Mesothelial cell of epicardium (in vitro differentiated cells): Measurements from ENCODE around the gene PTBP3. TPM values are rescaled to one million over a fixed set of nuclear protein-coding genes. Genes with fewer than 3 reads are reported as not detected.
"Not testable (repeated sequence)": the region's sequence is repeated elsewhere in the genome, so short reads cannot be mapped to it uniquely, and the experiment has no call there.

Source experiments
- DNase-seq, 2 experiments: peaks; one replicate each; pipeline ENCODE4 v3.0.0; 2021; ENCODE audit warnings: low spot score in 2 of 2; ENCODE audit not compliant: unreplicated experiment in 2 of 2
- H3K27ac Mint-ChIP-seq: 2 replicates; pipeline ENCODE4 v1.8.0; 2021; ENCODE audit warnings: mixed read lengths
- H3K27me3 Mint-ChIP-seq: 2 replicates; pipeline ENCODE4 v1.8.0; 2021; ENCODE audit warnings: low read depth, mixed read lengths
- H3K36me3 Mint-ChIP-seq: 2 replicates; pipeline ENCODE4 v1.8.0; 2021; ENCODE audit warnings: mixed read lengths
- H3K4me1 Mint-ChIP-seq: 2 replicates; pipeline ENCODE4 v1.8.0; 2021; ENCODE audit warnings: mixed read lengths
- H3K4me3 Mint-ChIP-seq: 2 replicates; pipeline ENCODE4 v1.8.0; 2021; ENCODE audit warnings: mild to moderate bottlenecking, moderate library complexity, mixed read lengths
- H3K9me3 Mint-ChIP-seq: 2 replicates; pipeline ENCODE4 v1.8.0; 2021; ENCODE audit warnings: mixed read lengths
- CTCF ChIP-seq: fragments of 200-600 bp; sonication (generic); IDR thresholded peaks from one replicate; pipeline ENCODE4 v1.5.0; 2021; ENCODE audit warnings: antibody characterized with exemption; ENCODE audit not compliant: unreplicated experiment
- total RNA-seq: library from RNA; stranded (reverse); gene quantifications from 3 replicates; pipeline ENCODE4 v1.2.1, GENCODE V29; 2021

PTBP3 gene
- total RNA-seq, 1 donor from 2014 or later = 41.6 TPM

DNA sequence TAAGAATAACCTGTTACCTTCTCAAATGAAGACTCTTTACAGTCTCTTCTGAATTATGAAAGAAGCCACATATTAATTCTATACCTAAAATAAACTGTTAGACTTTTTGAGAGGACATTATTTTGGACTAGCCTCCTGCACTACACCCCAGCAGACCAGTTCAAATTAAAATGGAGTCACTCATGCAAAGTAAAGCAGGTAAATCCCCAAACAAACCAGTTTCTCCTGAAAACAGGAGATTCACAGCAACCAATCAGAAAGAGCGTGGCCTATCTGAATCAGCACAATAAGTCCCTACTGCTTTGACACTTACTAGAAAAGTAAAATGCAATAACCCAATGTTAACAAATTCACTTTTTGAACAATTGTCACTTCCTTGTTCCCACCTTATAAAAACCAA is 58.8 kb downstream of the PTBP3 start:
- Mint-ChIP-seq H3K4me3 (no peak overlapping the region), H3K9me3 (no peaks in the 10 kb centered on the region), H3K27ac (no peak overlapping the region), H3K27me3 (no peaks in the 10 kb centered on the region), H3K4me1 (peaks cover 8% of the 10 kb centered on the region), H3K36me3 (peaks cover 3% of the 10 kb centered on the region)
- TF ChIP-seq CTCF = no peak
- no peak for DNase-seq

DNA sequence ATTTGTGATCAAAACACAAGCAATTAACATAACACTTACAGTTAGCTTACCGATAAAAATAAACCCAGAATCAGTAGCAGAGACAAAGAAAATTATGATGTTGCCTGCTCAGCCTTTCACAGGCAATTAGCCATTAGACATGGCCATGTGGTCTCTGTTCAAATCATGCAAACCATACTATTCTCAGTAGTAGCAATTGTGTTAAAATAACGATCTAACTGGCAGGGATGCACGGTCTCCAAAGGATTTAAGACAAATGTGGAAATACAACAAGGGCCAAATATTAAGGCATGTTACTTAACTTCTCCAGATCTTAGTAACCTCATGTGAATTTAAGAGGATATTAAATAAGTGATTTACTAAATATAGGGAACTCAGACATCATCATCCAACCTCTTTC is 59.5 kb downstream of the PTBP3 start:
- DNase-seq = no peak
- Mint-ChIP-seq H3K27me3 (no peaks in the 10 kb centered on the region), H3K4me1 (peaks cover 8% of the 10 kb centered on the region), H3K36me3 (peaks cover 3% of the 10 kb centered on the region), H3K4me3 (no peak overlapping the region), H3K27ac (no peak overlapping the region), H3K9me3 (no peaks in the 10 kb centered on the region)
- TF ChIP-seq CTCF = no peak

- DNase-seq = no peak
Observed at GRCh38 chr9:112271466-112272098, 61.8 kb downstream of the PTBP3 start.

GRCh38 chr9:112268413-112268812 is 65.0 kb downstream of the PTBP3 start:
- no peak for DNase-seq
- H3K27ac Mint-ChIP-seq = no peak overlapping the region
- TF ChIP-seq CTCF = no peak
- no peaks in the 10 kb centered on the region for H3K27me3 Mint-ChIP-seq
- H3K4me1 Mint-ChIP-seq = peaks cover 6% of the 10 kb centered on the region
- no peak overlapping the region for H3K4me3 Mint-ChIP-seq
- peaks cover 13% of the 10 kb centered on the region for H3K36me3 Mint-ChIP-seq
- peaks cover 3% of the 10 kb centered on the region for H3K9me3 Mint-ChIP-seq

More at GRCh38 chr9:112271466-112272098, 61.8 kb downstream of the PTBP3 start:
- peaks cover 8% of the 10 kb centered on the region for H3K4me1 Mint-ChIP-seq
- H3K9me3 Mint-ChIP-seq = no peaks in the 10 kb centered on the region
- no peak overlapping the region for H3K27ac Mint-ChIP-seq
- H3K36me3 Mint-ChIP-seq = peaks cover 3% of the 10 kb centered on the region
- no peak for TF ChIP-seq CTCF
- H3K27me3 Mint-ChIP-seq = no peaks in the 10 kb centered on the region
- H3K4me3 Mint-ChIP-seq = no peak overlapping the region

DNA sequence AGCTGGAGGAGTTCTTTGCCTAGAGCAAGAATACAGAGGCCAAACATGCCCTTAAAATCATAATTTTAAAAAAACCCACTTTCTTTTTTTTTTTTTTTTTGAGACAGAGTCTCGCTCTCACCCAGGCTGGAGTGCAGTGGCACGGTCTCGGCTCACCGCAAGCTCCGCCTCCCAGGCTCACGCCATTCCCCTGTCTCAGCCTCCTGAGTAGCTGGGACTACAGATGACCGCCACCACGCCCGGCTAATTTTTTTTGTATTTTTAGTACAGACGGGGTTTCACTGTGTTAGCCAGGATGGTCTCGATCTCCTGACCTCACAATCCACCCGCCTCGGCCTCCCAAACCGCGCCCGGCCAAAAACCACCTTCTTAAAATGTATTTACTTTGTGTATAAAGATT is 66.3 kb downstream of the PTBP3 start:
- peaks cover 12% of the 10 kb centered on the region for H3K4me1 Mint-ChIP-seq
- H3K4me3 Mint-ChIP-seq, H3K9me3 Mint-ChIP-seq, H3K27ac Mint-ChIP-seq, DNase-seq, H3K27me3 Mint-ChIP-seq: not testable (repeated sequence)
- peaks cover 13% of the 10 kb centered on the region for H3K36me3 Mint-ChIP-seq

DNA sequence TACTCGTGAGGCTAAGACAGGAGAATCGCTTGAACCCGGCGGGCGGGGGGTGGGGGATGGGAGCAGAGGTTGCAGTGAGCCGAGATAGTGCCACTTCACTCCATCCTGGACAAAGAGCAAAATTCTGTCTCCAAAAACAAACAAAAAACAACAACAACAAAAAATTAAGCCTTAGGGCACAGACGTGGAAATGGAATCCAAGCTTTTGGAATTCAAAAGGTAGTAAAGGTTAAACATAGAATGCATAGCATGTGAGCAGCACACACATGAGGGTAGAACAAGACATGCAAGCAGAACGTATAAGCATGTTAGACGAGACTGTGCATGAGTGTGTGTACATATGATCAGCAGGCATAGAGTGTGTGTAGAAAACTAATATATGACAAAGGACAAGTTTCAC is 68.0 kb downstream of the PTBP3 start:
- no peak for TF ChIP-seq CTCF
- Mint-ChIP-seq H3K36me3 (peaks cover 10% of the 10 kb centered on the region), H3K4me3 (no peak overlapping the region), H3K4me1 (peaks cover 12% of the 10 kb centered on the region), H3K27me3 (no peaks in the 10 kb centered on the region), H3K27ac (no peak overlapping the region), H3K9me3 (peaks cover 3% of the 10 kb centered on the region)
- no peak for DNase-seq
